ENCODE measurements around the gene BEST4. TPM values are rescaled to one million over a fixed set of nuclear protein-coding genes. Genes with fewer than 3 reads are reported as not detected.
"Not testable (repeated sequence)": the region's sequence is repeated elsewhere in the genome, so short reads cannot be mapped to it uniquely, and the experiment has no call there.

Gene BEST4
- total and polyA plus RNA-seq, 2 of the 8 experiments (the other 6 are each of a cell fraction or from before 2014, with no cell fraction given), result 0.76 to 1.4 TPM

GRCh38 chr1:44739307-44740178 is 48.4 kb downstream of the BEST4 start, which contains the start of gene KIF2C (continued):
- no peak for TF ChIP-seq RNF2 (IDR thresholded peaks at IDR 0.05; ENCODE audit: borderline replicate concordance, low read depth, low read length, missing control alignments, poor library complexity, severe bottlenecking)
- TF ChIP-seq, protein P1, sequence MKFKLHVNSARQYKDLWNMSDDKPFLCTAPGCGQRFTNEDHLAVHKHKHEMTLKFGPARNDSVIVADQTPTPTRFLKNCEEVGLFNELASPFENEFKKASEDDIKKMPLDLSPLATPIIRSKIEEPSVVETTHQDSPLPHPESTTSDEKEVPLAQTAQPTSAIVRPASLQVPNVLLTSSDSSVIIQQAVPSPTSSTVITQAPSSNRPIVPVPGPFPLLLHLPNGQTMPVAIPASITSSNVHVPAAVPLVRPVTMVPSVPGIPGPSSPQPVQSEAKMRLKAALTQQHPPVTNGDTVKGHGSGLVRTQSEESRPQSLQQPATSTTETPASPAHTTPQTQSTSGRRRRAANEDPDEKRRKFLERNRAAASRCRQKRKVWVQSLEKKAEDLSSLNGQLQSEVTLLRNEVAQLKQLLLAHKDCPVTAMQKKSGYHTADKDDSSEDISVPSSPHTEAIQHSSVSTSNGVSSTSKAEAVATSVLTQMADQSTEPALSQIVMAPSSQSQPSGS (IDR thresholded peaks at IDR 0.05; ENCODE audit: low read length), result no peak
- TF ChIP-seq KDM4A (IDR thresholded peaks at IDR 0.05; ENCODE audit: low read depth, low read length, severe bottlenecking), result peak; percentile 53
- TF ChIP-seq SIX5 (IDR thresholded peaks at IDR 0.05; ENCODE audit: low read depth, low read length), result no peak

DNA sequence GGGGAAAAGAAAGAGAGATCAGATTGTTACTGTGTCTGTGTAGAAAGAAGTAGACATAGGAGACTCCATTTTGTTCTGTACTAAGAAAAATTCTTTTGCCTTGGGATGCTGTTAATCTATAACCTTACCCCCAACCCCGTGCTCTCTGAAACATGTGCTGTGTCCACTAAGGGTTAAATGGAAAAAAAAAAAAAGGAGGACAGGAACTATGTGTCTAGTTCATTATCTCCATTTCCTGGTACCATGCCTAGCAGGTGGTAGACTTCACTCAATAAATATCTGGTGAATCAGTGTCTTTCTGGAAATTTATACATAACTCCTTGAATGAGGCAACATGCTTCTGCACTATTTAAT is 49.0 kb downstream of the BEST4 start:
- H4K8ac ChIP-seq (ENCODE audit: extremely low read depth, insufficient read depth, low read length); H4K91ac ChIP-seq (replicated peaks; ENCODE audit: insufficient read length, low read length); H2BK120ac ChIP-seq (replicated peaks; ENCODE audit: low read depth, low read length); H3K14ac ChIP-seq (ENCODE audit: insufficient read length); H3K4ac ChIP-seq (replicated peaks; ENCODE audit: insufficient read length, low read depth, low read length); FAIRE-seq; H3K23me2 ChIP-seq (ENCODE audit: low read depth, low read length); H4K5ac ChIP-seq (ENCODE audit: insufficient read length, low read depth, low read length); H2AK5ac ChIP-seq (ENCODE audit: low read depth, low read length); H3K79me1 ChIP-seq (ENCODE audit: low read depth, low read length); H3K18ac ChIP-seq (ENCODE audit: extremely low read depth, low read length); H3K56ac ChIP-seq (replicated peaks; ENCODE audit: insufficient read length, low read depth, low read length); H4K20me1 ChIP-seq (replicated peaks in 1 of 2; ENCODE audit: control insufficient read depth in 1 of 2, insufficient read depth in 2 of 2, low read length in 2 of 2); H3K27ac ChIP-seq (ENCODE audit: low read depth, low read length); H3K27me3 ChIP-seq (replicated peaks in 1 of 4; ENCODE audit: control insufficient read depth in 3 of 4, extremely low read depth in 1 of 4, insufficient read depth in 3 of 4, low read length in 3 of 4); H3K9me3 ChIP-seq (ENCODE audit: insufficient read depth in 2 of 2, low read depth in 1 of 2, low read length in 1 of 2); DNase-seq (ENCODE audit: low read depth in 1 of 2, low spot score in 2 of 2); H2AFZ ChIP-seq (ENCODE audit: low read length); H2BK12ac ChIP-seq (ENCODE audit: low read depth, low read length); H3K23ac ChIP-seq (ENCODE audit: insufficient read length); H2BK15ac ChIP-seq (ENCODE audit: low read length); H3K4me1 ChIP-seq (replicated peaks in 1 of 4; ENCODE audit: control insufficient read depth in 3 of 4, insufficient read depth in 4 of 4, low read length in 3 of 4); H2BK20ac ChIP-seq (ENCODE audit: low read length); H3K9ac ChIP-seq (replicated peaks in 1 of 4; ENCODE audit: extremely low read depth in 1 of 4, low read depth in 3 of 4, low read length in 3 of 4); H2BK5ac ChIP-seq (ENCODE audit: low read depth, low read length): not testable (repeated sequence)
- H3K36me3 ChIP-seq (ENCODE audit: control insufficient read depth in 2 of 4, insufficient read depth in 4 of 4, low read length in 3 of 4), result peaks cover 11 to 22% (median 13%) of the 10 kb centered on the region in 4 experiments
- peaks cover 2 to 30% of the 10 kb centered on the region in 2 experiments; a peak in 3 of 4 replicates for H3K79me2 ChIP-seq (ENCODE audit: control insufficient read depth in 1 of 2, insufficient read depth in 2 of 2, low read length in 2 of 2)
- WGBS, 2 experiments (ENCODE audit: extremely low coverage in 1 of 2, insufficient coverage in 1 of 2, insufficient read length in 1 of 2, insufficient replicate concordance in 2 of 2, low coverage in 1 of 2, low lambda C conversion rate in 2 of 2, missing lambda C conversion rate in 1 of 2), result 91% methylated on average over 1 of the region's 1 CpG; no CpG with 5 or more reads in 1 of the 2 experiments
- ChIA-PET POLR2A (ENCODE audit: partially characterized antibody) (interaction anchor here (5.4 to 10.5 kb wide), 2 partner anchors 17 to 38 kb away, joined by 32 to 120 read pairs; partner anchors contain the start of gene RPS8), CTCF (ENCODE audit: partially characterized antibody) (interaction anchor here (2.1 kb wide), 1 partner anchor 8 kb away, joined by 6 read pairs; the partner anchor contains the start of gene RNU5D-1)
- H3K4me2 ChIP-seq (ENCODE audit: insufficient read depth in 1 of 2, low read depth in 2 of 2, low read length in 2 of 2), result peak overlapping the region; percentile 67 to 82
- H3K4me3 ChIP-seq (ENCODE audit: extremely low read depth in 1 of 4, insufficient read depth in 2 of 4, low read depth in 3 of 4, low read length in 4 of 4), result peak overlapping the region in 3 of 4 experiments; percentile 54 to 98 (median 90); a peak in 5 of 8 replicates
